ENCODE results near the gene LRRC3.

The LRRC3 gene

DNA sequence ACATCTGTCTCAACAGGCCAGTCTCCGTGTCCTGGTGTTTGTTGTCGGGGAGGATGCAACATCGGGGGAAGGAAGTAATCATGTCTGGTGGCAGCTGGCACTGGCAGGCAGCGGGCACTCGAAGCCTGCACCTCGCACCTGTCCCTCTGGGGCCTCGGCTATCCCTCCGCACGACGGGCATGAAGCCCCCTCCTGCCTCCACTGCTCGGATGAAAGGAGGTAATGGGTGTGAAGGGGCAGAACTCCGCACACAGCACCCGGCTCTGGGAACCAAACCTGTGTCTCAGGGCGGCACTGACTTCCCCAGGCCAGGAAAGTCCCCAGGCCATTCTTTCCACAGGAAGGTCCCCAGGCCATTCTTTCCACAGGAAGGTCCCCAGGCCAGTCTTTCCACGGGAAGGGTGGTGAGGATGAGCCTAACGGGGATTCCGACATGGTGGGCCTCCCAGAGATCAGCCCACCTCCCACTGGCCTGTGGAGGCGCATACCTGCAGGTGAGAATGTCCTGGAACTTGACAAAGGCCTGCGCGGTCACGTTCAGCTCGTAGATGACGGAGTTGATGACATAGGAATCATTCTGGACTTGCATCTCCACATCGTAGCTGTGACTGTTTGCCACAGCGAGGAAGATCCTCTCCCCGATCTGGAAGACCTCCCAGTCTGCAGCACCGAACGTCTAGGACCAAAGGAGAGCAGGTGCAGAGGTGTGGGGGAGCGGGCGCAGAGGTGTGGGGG is 53.6 kb downstream of the LRRC3 start:
- in situ Hi-C loops (cut with HindIII; ENCODE audit: low sequenced_read_pairs), result loop anchor here (10.0 kb wide), 1 partner anchor 296 kb away; the partner anchor contains the start of gene UBE2G2

DNA sequence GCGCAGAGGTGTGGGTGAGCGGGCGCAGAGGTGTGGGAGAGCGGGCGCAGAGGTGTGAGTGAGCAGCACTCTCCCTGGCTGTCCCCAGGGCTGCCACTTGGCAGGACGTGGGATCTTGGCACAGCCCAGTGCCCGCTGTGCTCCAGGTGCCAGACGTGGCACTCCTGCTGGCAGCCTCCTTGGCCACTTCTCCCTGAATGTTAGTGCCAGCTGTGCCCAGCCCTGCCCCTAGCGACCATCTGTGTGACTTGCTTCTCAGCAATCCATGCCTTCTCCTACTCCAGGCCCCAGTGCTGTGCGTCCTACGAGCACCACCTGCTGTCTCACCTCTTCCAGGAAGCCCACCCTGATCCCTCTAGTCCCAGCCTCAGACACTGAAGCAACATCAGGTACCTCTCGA is 54.2 kb downstream of the LRRC3 start:
- in situ Hi-C loops (cut with HindIII; ENCODE audit: low sequenced_read_pairs), result loop anchor here (10.0 kb wide), 1 partner anchor 295 kb away; the partner anchor contains the start of gene UBE2G2

DNA sequence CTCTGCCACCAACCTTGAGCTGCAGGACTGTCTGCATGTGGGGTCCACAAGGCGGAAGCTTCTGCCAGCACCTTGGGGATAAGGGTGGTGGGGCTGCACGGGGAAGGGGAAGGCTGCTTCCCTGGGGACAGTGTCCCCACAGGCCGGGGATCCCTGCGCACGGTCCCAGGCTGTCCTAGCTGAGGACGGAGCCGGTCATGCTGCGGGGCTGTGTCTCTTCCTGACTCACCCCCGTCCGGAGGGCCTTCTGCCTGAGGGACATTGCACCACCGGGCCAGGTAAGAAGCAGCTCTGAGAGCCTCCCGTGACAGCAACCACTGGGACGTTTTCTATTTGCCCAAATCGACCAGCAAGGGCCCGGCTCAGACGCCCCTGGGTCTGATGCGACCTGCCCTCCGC is 54.8 kb downstream of the LRRC3 start:
- in situ Hi-C loops (cut with HindIII; ENCODE audit: low sequenced_read_pairs), result no loop called here

DNA sequence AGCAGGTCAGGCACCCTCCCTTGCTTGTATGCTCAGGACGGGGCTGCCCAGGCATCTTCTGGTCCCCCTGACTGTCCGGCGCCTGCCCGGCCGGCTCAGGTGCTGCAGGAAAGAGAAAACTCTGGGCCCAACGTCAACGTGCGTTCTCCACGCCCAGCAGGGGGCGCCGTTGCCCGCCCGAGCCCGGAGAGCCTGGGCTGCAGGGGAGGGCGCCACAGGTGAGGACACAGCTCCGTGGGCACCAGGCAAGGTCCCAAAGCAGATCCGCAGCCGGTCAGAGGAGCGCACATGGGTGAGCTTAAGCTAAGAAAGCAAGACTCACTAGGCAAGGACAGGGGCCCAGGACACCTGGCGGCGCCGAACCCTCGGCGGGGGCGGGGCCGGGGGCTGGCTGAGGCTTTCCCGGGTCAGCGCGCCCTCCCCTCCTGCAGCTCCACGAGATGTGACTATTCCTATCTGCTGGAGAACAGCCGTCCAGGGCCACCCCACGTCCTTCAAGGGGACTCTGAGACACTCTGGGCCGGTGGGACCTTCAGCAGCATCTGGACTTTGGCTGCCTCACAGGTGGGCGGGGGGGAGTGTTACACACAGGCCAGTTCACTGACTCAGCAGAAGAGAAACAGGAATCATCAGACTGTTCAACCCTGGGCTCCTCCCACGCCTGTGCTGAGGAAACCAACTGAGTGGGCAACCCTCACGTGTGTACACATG is 55.4 kb downstream of the LRRC3 start:
- in situ Hi-C loops (cut with HindIII; ENCODE audit: low sequenced_read_pairs), result no loop called here

DNA sequence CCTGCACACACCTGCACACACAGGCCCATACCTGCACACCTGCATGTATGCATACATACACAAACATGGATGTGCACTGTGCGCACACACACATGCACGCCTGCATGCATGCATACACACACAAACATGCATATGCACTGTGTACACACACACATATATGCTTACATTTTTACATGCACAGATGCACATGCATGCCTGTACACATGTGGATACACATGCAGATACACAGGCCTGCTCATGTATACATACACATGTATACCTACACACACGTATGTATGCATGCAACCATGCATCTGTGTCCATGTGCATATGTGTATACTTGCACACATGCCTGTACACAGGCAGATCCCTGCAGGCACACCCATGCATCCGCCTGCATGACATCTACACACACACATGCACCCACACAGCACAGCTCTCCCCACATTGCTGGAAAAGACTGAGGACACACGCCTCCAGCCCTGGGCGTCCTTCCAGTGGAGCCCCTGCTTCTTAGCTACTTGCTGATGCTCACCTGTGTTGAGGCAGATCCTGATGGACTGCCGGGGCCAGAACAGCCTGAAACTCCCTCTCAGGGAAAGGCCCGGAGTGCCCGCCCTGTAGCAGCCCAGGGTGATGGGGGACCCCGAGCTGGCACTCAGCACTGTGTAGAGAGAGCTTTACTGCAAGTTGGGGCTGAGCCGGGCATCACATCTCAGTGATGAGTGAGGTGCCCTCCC is 56.1 kb downstream of the LRRC3 start:
- in situ Hi-C loops (cut with HindIII; ENCODE audit: low sequenced_read_pairs), result no loop called here
